Measurements from ENCODE around the gene DDX51.
"Not testable (repeated sequence)": the region's sequence is repeated elsewhere in the genome, so short reads cannot be mapped to it uniquely, and the experiment has no call there.

DDX51 gene

DNA sequence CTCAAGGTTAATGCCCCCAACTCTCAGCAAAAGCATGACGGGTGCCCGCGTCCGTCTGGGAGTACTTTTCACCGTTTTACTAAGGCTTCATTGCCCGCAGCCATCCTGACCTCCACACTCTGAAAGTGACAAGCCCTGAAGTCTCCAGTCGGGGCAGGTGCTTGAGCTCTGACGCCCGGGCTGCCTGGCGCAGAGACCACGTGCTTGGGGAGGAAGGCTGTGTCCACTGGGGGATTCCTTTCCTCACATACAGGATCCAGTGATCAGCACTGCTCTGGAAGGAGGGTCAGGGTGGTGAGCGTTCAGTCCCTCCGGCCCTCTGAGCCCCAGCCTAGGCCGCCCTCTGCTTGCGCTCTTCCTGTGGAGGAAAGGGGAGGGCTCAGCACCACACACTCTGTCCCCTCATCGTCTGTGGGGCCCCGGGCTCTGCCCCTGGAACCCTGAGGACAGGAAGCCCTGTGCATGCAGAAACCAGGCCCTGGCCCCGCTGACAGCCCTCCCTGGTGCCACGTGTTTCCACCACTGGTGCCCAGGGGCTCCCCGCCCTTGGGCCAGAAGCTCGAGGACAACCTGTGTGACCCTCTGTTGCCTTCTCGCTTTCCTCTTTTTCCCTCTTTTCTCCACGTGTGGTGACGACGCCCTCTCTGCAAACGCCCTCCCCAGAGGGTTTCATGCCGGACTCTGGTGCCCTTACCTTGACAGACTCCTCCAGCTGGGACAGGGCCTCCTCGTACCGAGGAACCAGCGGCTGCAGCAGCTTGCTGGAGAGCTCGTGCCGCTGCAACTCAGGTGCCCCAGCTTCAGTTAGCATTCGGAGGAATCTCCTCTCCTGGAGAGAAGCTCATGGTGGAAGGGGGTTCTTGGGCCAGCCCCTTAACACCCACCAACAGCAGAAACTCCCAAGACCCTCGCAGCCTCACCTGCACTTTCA is 4.9 kb downstream of the DDX51 start:
- DNase-seq (ENCODE audit: low spot score): no peak
- TF ChIP-seq, protein P1, sequence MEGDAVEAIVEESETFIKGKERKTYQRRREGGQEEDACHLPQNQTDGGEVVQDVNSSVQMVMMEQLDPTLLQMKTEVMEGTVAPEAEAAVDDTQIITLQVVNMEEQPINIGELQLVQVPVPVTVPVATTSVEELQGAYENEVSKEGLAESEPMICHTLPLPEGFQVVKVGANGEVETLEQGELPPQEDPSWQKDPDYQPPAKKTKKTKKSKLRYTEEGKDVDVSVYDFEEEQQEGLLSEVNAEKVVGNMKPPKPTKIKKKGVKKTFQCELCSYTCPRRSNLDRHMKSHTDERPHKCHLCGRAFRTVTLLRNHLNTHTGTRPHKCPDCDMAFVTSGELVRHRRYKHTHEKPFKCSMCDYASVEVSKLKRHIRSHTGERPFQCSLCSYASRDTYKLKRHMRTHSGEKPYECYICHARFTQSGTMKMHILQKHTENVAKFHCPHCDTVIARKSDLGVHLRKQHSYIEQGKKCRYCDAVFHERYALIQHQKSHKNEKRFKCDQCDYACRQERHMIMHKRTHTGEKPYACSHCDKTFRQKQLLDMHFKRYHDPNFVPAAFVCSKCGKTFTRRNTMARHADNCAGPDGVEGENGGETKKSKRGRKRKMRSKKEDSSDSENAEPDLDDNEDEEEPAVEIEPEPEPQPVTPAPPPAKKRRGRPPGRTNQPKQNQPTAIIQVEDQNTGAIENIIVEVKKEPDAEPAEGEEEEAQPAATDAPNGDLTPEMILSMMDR (IDR thresholded peaks at IDR 0.05; ENCODE audit: extremely low read depth, missing control alignments): no peak

DNA sequence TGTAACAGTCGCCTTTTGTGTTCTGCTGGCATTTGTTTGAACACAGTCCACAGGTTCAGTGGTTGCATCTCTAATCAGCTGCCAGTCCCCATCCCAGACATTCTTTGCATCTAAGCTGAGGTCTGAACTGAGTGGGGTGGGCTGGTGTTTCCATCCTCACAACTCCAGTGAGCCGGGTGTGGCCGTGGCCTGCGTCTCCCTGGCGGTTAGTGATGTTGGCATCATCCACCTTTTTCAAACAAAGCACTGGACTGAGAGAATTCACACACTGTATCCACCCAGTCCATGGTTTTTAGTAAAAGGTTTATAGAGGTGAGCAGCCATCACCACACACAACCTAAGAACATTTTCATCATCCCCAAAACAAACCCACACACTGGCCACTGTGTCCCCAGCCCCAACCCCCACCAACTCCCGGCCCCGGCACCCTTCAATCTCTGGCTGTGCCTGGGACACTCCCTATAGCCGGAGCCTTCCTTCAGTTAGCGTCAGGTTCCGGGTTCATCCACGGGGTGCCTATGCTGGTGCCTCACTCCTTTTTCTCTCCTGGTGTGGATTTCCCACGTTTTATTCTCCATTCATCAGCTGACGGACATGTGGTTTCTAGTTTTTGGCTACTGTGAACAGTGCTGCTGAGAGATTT is 6.5 kb downstream of the DDX51 start:
- TF ChIP-seq, protein P1 (IDR thresholded peaks at IDR 0.05; ENCODE audit: extremely low read depth, missing control alignments): no peak
- DNase-seq (ENCODE audit: low spot score): no peak

DNA sequence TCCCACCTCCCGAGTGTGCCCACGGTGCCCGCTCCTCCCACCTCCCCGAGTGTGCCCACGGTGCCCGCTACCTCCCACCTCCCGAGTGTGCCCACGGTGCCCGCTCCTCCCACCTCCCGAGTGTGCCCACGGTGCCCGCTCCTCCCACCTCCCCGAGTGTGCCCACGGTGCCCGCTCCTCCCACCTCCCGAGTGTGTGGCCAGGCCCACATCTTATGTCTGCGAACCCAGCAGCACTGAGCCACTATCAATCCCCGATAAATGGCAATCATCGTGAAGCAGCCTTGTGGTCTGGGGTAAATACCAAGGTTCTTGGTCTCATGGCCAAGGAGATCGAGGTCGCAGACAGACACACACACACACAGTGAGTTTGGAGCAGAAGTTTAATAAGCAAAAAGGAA is 7.9 kb downstream of the DDX51 start:
- not testable (repeated sequence) for DNase-seq (ENCODE audit: low spot score)

DNA sequence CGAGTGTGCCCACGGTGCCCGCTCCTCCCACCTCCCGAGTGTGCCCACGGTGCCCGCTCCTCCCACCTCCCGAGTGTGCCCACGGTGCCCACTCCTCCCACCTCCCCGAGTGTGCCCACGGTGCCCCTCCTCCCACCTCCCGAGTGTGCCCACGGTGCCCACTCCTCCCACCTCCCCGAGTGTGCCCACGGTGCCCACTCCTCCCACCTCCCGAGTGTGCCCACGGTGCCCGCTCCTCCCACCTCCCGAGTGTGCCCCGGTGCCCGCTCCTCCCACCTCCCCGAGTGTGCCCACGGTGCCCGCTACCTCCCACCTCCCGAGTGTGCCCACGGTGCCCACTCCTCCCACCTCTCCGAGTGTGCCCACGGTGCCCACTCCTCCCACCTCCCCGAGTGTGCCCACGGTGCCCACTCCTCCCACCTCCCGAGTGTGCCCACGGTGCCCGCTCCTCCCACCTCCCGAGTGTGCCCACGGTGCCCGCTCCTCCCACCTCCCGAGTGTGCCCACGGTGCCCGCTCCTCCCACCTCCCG is 9.4 kb downstream of the DDX51 start:
- not testable (repeated sequence) for DNase-seq (ENCODE audit: low spot score)

DNA sequence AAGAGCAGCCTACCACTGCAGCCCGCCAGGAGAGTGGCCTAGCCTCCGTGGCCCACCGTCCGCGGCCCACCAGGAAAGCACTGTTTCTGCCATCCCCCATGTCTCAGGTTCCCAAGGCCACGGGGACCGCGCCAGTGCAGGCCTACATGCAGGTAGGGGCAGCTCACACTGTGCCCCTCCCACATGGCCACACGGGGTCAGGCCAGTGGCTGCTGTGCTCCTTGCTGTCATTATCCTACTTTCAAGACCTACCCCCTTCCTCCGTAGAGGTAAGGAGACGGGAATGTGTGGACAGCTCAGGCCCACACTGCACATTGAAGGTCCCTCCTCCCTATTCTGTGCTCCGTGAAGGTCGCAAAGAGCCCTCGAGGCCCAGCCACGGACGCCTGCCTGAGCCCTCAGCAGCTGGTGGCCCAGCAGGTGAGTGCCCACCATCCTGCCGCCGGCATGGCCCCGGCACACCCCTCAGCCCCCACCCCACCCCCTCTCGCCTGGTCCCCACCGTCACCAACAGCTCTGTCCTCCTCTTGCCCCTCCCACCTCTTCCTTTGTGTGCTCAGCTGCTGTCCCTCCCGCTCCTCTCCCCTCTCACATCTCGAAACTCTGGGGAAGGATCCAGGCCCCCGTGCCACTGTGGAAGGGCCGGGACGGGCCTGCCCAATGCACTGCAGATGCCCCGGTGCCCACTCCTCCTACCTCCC is 10.0 kb downstream of the DDX51 start:
- no peak for DNase-seq (ENCODE audit: low spot score)
- TF ChIP-seq, protein P1 (IDR thresholded peaks at IDR 0.05; ENCODE audit: extremely low read depth, missing control alignments): no peak

DNA sequence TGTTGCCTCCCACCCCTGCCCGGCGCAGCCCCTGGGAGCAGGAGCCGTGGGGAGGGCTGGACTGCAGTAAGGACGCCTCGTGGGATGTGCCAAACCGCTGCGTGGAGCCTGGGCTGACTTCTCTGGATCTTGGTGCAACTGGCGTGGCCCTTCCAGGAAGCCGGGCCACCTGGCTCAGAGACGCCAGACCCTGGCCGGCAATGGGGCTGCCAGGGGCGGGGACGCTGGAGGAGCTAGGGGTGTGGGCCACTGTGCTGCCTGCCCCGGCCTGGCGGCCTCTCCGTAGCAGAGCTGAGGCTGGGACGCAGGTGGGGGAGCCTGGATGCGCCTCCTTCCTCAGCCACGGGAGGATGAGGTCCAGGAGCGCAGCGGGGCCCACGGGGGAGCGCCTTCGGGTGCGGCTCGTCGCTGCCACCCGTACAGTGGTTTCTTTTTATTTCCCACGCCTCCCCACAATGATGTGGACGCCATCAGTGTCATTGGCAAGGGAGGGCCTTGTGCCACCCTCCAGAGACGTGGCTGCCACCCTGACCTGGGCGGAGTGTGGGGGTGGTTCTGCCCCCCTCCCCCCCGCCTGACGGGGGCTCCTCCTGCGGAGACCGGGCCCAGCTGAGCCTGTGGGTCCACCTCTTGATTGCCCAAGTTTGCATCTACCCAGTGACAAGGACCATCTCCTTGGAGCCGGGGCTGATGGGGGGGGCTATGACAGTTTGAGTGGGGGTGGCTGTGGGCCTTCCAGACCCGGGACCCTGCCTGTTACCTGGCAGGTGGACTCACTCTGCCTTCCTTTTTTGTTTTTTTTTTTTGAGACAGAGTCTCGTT is 11.3 kb downstream of the DDX51 start:
- no peak for DNase-seq (ENCODE audit: low spot score)
- TF ChIP-seq, protein P1 (IDR thresholded peaks at IDR 0.05; ENCODE audit: extremely low read depth, missing control alignments): no peak

DNA sequence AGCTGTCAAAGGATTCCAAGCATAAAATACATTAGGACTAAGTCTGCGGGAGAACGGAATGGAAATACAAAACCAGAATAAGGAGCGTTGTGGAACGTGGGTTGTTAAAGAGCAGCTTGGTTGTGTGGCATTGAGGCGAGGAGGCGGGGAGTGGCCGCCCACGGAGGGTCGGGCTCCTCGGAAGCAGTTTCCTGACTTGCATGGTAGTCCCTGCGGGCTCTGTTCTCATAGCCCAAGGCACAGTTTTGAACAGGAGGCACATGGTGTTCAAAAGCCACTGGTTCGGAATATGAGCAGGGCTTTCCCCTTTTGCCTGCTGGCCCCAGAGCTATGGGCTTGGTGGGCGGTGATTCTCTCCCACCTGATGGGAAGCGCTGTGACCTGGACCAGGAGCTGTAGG is 12.2 kb downstream of the DDX51 start:
- TF ChIP-seq, protein P1 (IDR thresholded peaks at IDR 0.05; ENCODE audit: extremely low read depth, missing control alignments): no peak
- no peak for DNase-seq (ENCODE audit: low spot score)
